ENCODE measurements around the gene TTC28.
"Not testable (repeated sequence)": the region's sequence is repeated elsewhere in the genome, so short reads cannot be mapped to it uniquely, and the experiment has no call there.

TTC28 gene

DNA sequence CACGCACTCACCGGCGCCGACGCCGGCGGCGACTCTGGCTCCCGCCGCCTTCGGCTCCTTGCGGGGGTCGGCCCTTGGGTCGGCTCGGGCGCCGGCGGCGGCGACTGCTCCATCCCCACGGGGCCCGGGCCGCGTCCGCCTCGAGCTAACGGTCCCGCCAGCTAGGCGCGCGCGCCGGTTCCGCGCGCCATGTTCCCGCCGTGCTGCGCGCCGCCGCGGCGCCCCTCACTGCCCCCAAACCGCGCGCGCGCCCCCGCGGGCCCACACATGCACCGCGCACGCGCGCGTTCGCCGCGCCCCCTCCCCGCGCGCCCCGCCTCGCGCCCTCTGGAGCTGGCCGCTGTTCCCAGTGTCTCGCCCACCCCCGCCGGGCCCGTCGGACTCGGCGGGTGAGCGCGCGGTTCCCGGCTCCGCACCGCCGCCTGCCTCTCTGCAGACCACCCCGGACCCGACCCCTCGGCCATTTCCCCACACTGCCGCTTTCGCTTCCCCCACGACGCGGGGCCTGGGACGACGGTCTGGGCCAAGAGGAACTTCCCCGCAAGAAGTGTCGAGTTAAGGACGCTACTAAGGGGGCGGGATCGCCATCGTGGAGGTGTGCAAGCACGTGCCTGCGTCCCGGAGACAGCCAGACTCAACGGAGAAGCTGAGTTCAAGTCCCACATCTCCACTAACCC lies at the start of gene TTC28:
TSS of gene TTC28 (minus strand) at position 230 of the 677 bp plus-strand sequence. CDS start at position 113, 117 bp downstream.
- peak; percentile 11 for DNase-seq (ENCODE audit: low spot score)
- not testable (repeated sequence) for FAIRE-seq

DNA sequence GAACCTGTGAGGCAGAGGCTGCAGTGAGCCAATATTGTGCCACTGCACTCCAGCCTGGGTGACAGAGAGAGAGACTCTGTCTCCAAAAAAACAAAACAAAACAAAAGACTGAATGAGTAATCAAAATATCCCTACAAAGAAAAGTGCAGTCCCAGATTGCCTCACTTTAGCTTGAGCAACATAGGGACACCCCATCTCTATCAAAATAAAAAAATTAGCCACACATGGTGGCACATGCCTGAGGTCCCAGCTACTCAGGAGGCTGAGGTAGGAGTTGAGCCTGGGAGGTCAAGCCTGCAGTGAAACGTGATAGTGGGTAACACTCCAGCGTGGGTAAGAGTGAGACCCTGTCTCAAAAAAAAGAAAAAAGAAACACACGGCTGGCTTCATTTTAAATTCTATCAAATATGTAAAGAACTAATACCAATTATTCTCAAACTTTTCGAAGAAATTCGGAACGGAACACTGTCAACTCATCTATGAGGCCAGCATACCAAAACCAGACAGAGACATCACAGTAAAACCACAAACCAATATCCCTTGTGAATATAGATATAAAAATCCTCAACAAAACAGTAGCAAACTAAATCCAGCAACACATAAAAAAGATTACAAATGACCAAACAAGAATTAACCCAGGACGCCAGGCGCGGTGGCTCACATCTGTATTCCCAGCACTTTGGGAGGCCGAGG lies 49.1 kb upstream of the TTC28 start:
- DNase-seq (ENCODE audit: low spot score): no peak
- no peak for FAIRE-seq

DNA sequence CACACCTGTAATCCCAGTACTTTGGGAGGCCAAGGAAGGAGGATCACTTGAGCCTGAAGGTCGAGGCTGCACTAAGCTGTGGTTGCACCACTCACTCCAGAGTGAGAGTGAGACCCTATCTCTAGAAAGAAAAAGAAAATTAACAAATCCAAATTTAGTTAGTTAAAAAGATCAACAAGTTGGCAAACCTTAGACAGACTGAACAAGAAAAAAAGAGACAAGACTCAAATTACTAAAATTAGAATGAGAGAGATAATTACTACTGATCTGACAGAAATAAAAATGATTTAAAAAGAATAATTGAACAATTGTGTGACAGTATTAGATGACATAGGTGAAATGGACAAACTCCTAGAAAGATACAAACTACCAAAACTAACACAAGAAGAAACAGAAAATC lies 48.4 kb upstream of the TTC28 start:
- DNase-seq (ENCODE audit: low spot score) (no peak), FAIRE-seq (no peak)

DNA sequence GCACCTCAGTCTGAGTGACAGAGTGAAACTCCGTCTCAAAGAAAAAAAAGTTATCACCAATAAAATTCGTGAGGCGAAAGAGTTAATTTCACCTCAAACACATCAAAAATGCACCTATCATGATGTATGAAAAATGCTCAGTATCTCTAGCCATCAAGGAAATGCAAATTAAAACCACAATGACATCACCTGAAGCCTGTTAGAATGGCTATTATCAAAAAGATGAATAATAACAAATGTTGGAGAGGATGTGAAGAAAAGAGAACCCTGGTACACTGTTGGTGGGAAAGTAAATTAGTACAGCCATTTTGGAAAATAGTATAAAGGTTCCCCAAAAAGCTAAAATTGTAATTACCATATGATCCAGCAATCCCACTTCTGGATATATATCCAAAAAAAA lies 38.4 kb upstream of the TTC28 start:
- FAIRE-seq (no peak), DNase-seq (ENCODE audit: low spot score) (no peak)

DNA sequence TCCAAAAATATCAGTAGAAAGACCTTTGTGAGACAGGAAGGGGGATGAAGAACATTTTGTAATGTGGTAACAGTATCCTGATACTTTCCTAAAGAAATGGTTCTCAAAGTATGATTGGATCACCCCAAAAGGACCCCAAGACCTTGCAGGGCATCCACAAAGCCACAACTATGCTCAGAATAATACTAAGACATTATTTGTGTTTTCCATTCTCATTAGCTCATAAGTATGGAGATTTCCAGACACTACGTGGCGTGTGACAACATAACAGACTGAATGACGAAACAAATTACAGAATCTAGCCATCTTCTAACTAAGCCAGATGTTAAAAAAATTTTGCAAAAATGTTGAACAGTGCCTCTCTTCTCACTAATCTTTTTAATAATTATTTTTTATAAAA lies 37.0 kb upstream of the TTC28 start:
- DNase-seq (ENCODE audit: low spot score) (no peak), FAIRE-seq (no peak)

DNA sequence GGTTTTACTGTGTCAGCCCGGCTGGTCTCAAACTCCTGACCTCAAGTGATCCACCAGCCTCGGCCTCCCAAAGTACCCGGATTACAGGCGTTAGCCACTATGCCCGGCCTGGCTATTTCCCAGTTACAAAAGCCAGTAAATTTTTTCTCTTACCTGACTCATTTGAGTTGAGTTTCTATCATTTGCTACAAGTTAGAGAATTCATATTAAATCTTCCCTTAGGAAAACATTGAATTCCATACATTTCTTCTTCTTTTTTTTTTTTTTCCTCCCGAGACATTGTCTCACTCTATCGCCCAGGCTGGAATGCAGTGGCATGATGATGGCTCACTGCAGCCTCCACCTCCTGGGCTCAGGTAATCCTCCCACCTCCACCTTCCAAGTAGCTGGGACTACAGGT lies 36.0 kb upstream of the TTC28 start:
- FAIRE-seq (no peak), DNase-seq (ENCODE audit: low spot score) (no peak)

DNA sequence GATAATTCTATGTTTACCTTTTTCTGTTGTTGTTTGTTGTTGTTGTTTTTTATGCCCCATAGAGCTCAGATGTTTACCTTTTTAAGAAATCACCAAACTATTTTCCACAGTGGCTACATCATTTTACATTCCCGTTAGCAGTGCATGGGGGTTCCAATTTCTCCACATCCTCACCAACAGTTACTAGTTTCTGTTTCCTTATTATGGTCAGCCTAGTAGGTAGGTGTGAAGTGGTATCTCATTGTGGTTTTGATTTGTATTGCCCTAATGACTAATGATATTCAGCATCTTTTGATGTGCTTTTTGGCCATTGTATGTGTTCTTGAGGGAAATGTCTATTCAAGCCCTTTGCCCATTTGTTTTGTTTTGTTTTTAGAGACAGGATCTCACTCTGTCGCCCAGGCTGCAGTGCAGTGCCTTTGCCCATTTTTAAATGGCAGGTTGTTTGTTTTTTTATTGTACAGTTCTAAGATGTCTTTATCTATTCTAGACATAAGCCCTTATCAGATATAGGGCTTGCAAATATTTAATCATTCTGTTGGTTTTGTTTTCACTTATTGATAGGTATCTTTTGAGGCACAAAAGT lies 34.5 kb upstream of the TTC28 start:
- DNase-seq (ENCODE audit: low spot score) (no peak), FAIRE-seq (no peak)

DNA sequence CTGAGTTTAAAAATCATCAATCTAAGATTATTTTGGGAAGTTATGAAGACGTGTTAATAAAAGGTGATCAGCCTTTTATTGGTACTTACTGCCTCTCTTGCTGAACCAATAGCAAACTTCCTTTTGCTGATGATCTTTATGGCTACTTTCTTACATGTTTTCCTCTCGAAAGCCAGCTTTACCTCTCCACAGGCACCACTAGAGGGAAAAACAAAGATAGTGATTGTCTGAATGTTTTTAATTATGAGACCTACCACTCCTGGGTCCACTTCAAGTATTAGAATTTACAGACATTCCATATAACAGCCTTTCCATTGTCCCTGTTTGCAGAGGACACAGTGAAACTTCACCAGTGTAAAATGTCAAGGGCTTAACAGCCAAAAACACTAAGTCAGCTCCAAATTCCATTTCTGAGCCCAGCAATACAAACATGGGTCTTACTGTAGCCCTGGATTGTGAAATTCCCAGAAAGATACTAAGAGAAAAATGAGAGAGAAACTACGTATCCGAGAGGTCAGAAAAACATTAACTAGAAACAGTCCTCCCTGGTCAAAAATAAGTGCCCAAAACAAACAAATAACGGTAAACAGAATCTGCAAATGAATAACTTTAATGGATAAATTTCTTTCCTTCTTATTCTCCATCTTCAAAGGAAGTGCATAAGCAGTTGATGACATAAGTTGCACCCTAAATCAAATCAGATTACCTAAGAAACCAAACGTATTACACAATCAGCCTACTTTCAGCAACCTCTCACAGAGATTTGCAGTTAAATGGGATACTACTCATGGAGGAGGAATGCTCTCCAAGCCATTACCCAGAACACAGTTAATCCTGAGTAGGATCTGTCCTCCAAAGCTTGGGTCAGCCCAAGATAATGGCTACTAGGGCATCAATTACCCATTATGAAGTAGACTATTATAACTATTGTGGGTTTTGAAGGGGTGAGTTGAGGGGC lies 32.5 kb upstream of the TTC28 start:
- FAIRE-seq: no peak

DNA sequence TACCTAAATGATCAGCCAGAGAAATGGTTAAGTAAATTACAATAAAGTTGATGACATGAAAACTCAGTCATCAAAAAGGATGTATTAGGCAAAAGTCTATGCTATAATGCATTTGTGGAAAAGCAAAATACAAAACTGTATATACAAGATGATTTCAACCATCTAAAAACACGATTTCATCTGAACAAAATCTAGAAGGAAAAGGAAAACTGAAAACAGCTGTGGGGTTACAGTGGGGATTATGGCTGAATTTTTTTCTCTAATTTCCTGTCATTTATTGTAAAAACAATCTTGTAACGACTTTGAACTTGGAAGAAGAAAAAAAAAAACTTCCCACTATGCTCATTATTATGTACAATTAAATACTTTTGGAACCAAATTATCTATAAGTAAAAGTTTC lies 31.7 kb upstream of the TTC28 start:
- DNase-seq (ENCODE audit: low spot score) (no peak), FAIRE-seq (no peak)

More for the DNA sequence above, 32.5 kb upstream of the TTC28 start:
- peak; percentile 40 for DNase-seq (ENCODE audit: low spot score)

DNA sequence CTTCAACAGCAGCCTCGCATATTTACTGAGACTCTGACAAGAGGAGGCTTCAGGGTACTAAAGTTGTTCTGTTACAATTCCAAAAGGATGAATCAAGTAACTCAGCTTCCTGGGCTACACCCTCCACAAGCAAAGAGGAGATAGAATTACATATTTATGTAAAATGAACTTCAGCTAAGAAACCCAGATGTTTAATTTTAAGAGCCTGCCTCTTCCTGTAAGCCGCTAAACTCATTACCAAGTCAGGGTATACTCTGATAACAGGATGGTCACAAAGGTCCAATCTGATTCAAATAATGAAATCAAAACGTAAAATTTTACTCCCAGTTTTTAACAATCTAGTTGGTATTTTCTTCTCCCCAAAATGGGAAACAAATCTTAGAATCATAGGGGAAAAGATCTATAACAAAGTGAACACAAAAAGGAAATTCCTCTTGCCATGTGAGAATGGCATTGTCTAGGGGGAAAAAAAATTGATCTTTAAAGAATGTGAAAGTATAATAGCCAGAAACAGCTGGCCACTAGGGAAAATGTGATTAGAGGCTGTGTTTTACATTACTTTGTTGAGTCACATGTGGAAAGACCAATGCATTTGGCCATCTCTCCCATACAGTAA lies 31.0 kb upstream of the TTC28 start:
- FAIRE-seq (no peak), DNase-seq (ENCODE audit: low spot score) (no peak)

DNA sequence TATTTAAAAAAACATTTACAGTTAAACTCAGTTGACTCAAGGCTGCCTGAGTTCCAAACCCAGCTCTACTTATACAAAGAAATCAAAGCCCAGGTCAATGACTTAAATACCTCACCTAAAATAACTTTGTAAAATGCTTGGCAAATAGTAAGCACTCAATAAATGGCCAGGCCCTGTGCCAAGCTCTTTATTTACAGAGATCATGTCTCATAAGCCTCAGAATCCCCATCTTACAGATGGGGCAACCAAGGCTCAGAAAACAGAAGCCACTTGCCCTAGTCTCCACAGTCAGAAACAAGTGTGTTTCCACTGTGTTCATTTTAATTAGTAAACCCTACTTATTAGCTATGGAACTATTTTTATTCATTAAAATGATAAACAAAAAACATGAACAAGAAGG lies 30.5 kb upstream of the TTC28 start:
- FAIRE-seq: no peak
- no peak for DNase-seq (ENCODE audit: low spot score)

DNA sequence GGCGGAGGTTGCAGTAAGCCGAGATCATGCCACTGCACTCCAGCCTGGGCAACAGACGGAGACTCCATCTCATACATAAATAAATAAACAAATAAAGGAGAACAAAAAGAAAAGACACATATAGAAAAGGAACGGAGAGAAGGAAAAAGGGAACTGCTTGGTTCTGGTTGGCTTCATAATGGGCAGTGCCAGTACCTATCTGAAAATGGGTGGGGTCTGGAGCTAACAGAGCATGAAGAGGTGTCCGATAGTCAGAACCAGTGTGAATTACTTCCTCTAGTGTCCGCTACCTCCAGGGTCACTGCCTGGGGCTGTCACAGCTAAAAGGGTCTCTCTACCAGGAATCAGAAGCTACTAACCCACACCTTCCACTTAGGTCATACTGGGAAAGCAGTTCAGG lies 27.2 kb upstream of the TTC28 start:
- DNase-seq (ENCODE audit: low spot score): no peak
- no peak for FAIRE-seq

DNA sequence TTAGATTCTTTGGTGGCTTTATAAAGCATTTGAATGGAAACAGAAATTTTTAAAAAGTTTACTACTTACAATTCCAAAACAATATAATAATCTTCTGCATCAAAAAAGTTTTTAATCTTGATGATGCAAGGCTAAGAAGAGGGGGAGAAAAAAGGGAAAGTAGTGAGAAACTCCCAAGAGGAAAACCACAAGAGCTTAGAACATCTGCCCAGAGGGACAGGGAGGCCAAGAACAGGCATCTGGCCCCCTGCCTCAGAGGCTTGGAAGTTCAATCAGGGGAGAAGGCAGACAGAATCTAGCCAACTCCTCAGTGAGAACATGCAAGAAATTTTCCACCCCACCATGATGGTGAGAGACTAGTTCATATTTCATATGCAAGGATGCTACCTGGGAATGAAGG lies 23.8 kb upstream of the TTC28 start:
- no peak for FAIRE-seq
- DNase-seq (ENCODE audit: low spot score): no peak

DNA sequence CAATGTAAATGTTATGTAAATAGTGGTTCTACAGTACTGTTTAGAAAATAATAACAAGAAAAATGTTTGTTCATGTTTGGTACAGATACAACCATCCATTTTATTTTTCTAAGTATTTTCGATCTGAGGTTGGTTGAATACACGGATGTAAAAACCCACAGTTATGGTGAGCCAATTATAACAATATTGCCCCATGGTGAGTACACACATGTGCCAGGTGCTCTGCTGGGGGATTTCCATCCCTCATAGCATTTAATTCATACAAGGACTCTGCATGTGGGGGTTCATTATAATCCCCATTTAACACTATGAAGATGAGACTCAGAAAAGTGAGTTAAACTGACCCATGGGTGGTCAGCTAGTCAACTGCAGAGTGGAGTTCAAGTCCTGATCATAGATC lies 23.3 kb upstream of the TTC28 start:
- no peak for FAIRE-seq
- no peak for DNase-seq (ENCODE audit: low spot score)

DNA sequence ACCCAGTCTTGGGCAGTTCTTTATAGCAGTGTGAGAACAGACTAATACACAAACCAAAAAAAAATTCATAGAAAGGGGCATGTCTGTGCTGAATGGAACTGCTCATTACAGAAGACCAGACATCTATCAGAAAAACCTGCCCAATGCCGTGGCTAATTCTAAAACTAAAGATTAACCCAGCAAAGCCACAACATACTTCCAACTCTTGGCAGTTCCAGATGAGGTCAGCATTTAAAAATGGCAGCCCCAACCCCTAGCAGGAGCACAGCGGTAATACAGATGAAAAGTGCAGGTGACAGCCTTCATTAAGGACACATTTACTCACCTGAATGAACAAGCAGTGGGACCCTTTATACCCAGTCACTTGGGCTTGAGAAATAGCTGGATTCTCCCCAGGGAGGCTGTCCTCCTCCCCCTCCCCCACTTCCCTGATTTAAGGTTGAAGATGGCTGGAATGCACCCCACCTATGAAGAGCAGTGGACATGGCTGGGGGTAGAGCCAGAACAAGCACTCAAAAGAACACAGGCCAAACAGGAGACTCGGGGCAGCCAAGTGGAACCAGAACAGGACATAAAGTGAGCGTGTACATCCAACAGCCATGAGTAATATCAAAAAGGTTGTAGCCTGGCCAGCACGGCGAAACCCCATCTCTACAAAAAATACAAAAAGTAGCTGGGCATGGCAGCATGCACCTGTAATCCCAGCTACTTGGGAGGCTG lies 13.6 kb upstream of the TTC28 start:
- FAIRE-seq: not testable (repeated sequence)

DNA sequence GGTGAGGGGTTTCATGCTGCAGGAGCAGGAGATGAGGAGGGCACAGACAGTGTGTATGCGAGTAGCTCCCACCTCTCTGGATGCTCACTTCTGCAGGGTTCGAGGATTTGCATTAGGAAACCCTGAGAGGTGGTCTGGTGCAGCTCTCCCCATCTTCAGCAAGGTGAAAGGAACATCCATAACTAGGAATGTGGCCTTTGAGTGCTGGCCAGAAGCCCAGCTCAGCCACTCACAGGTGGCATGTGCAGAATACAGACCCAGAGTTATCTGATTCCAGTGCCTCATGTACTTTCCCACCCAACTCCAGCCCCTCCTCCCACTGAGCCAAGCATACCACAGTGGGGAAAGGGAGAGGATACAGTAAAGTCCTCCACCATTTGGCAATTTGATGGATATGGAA lies 10.2 kb upstream of the TTC28 start:
- not testable (repeated sequence) for DNase-seq (ENCODE audit: low spot score); FAIRE-seq

More for the DNA sequence above, 13.6 kb upstream of the TTC28 start:
- not testable (repeated sequence) for DNase-seq (ENCODE audit: low spot score)

DNA sequence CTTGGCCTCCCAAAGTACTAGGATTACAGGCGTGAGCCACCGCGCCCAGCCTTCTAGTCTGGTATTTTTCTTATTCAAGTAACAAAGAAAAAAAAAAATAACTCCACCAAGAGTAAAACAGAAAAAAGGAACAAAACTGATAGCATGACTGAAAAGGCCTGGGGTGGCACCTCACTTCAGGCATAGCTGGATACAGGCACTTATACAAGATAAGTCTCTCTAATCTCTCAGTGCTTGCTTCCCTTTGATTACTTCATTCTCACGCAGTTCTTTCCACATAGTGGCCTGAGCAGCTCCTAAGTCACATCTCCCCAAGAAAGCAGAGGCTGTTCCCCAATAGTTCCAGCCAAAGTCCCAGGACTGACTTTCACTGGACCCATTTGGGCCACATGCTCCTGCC lies 3.3 kb upstream of the TTC28 start:
- not testable (repeated sequence) for DNase-seq (ENCODE audit: low spot score); FAIRE-seq

DNA sequence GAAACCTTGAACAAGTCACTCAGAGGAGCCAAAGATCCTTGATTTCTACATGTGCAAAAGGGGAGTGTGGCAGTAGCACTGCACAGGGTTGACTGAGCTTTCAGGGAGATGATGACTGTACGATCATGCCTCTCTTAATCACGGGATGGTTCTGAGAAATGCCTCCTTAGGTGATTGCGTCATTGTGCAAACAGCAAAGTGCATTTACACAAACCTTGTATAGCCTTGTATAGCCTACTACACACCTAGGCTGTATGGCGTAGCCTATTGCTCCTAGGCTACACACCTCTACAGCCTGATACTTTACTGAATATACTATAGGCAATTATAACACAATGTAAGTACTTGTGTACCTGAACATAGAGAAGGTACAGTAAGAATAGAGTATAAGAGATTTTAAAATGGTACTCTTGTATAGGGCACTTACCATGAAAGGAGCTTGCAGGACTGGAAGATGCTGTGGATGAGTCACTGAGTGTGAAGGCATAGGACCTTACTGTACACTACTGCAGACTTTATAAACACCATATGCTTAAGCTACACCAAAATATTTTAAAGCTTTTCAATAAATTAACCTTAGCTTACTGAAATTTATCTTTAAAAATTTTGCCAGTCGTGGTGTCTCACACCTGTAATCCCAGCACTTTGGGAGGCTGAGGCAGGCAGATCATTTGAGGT lies 1.3 kb upstream of the TTC28 start:
- not testable (repeated sequence) for DNase-seq (ENCODE audit: low spot score); FAIRE-seq

DNA sequence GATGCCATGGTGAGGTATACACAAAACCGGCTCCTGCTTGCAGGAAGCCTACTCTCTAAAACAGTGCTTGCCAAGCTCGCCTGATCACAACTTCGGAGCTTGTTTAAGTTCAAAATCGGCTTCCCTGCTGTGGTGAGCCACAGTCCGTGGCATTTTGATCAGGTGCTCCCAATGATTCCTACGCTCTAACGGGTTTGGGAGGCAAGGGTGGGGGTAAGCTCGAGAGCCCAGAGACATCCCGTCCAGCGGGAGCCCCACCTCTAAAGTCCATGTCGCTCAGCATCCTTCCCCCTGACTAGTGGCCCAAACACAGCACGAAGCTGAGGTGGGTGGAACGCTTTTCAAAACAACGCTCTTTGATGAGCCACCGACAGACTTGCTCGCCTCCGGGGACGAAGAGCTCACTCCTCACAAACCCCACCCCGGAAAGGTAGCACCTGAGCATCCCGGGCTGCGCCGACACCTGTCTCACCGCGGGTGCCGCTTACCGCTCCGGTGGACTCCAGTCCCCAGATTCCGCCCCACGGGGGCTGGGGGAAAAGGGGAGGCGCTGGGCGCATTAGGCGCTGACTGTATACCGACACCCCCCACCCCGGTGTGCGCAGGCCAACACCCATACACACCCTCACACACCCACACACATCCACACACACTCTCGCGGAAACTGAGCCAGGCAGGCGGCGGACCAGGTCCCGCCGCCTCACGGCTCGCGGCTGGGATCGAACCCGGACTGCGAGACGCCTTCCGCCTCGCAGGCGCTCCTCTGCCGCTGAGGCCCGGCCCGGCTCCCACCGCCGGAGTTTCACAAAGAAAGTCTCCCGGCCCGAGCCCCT lies 646 bp downstream of the TTC28 start:
- not testable (repeated sequence) for DNase-seq (ENCODE audit: low spot score); FAIRE-seq
